IMR-90 (cell line): ENCODE data around the gene TNK2. TPM values are rescaled to one million over a fixed set of nuclear protein-coding genes. Genes with fewer than 3 reads are reported as not detected.

Experiments
- ATAC-seq: fragments of 200-7000 bp; cut with Tn5 transposase; 2 replicates; pipeline ENCODE4 v1.9.1; 2020; ENCODE audit warnings: low read depth, mild to moderate bottlenecking, moderate library complexity
- BruUV-seq: library from RNA; stranded (reverse); fragments of 400-500 nt; replicated peaks from 2 replicates; lab custom pipeline; 2021; lab: Mats Ljungman, UMichigan
- CTCF ChIA-PET: fragments of 300-600 bp; formaldehyde crosslinking; extraction: SDS; loops from one replicate; lab custom pipeline; 2021; ENCODE audit warnings: antibody characterized with exemption; lab: Yijun Ruan, JAX
- POLR2A ChIA-PET: fragments of 300-600 bp; sonication (Branson Sonifier 250); formaldehyde crosslinking; loops from one replicate; lab custom pipeline; 2022; ENCODE audit warnings: antibody characterized with exemption; ENCODE audit not compliant: unreplicated experiment; lab: Charles Lee
- DNase-seq: peaks from one replicate; pipeline ENCODE4 v3.0.0; 2013
- H2AFZ ChIP-seq: replicated peaks from 2 replicates; pipeline ENCODE3; 2013; ENCODE audit warnings: low read length, mild to moderate bottlenecking; ENCODE audit not compliant: poor library complexity
- H2AK5ac ChIP-seq: 2 replicates; pipeline ENCODE4 v1.6.1; 2013; ENCODE audit warnings: low read depth, low read length, inconsistent platforms
- H2AK9ac ChIP-seq: replicated peaks from 2 replicates; pipeline ENCODE3; 2013; ENCODE audit warnings: mild to moderate bottlenecking, low read depth, low read length, moderate library complexity; ENCODE audit not compliant: poor library complexity
- H2BK120ac ChIP-seq: 2 replicates; pipeline ENCODE4 v1.6.1; 2013; ENCODE audit warnings: low read depth, low read length, inconsistent platforms
- H2BK15ac ChIP-seq: 3 replicates; pipeline ENCODE4 v1.6.1; 2013; ENCODE audit warnings: low read depth, low read length, inconsistent platforms
- H2BK20ac ChIP-seq: 2 replicates; pipeline ENCODE4 v1.6.1; 2013; ENCODE audit warnings: low read depth, mild to moderate bottlenecking, inconsistent platforms, low read length, moderate library complexity
- H2BK5ac ChIP-seq: 2 replicates; pipeline ENCODE4 v1.6.1; 2013; ENCODE audit warnings: mild to moderate bottlenecking, low read depth, low read length, inconsistent platforms; ENCODE audit not compliant: poor library complexity, severe bottlenecking
- H3K14ac ChIP-seq: replicated peaks from 2 replicates; pipeline ENCODE4 v1.6.1; 2013; ENCODE audit warnings: low read depth, low read length, inconsistent platforms
- H3K18ac ChIP-seq: 2 replicates; pipeline ENCODE4 v1.6.1; 2013; ENCODE audit warnings: low read depth, low read length, control low read depth
- H3K23ac ChIP-seq: 2 replicates; pipeline ENCODE4 v1.6.1; 2013; ENCODE audit warnings: low read depth, low read length, inconsistent platforms
- H3K27ac ChIP-seq: 2 replicates; pipeline ENCODE4 v1.5.1; 2013; ENCODE audit warnings: mild to moderate bottlenecking, control low read depth, low read length; ENCODE audit not compliant: insufficient read depth
- H3K27me3 ChIP-seq: 2 replicates; pipeline ENCODE4 v1.6.1; 2013; ENCODE audit warnings: low read length; ENCODE audit not compliant: control insufficient read depth, insufficient read depth
- H3K36me3 ChIP-seq: 2 replicates; pipeline ENCODE4 v1.6.1; 2013; ENCODE audit warnings: low read length, mixed read lengths; ENCODE audit not compliant: control insufficient read depth, insufficient read depth
- H3K4ac ChIP-seq: 2 replicates; pipeline ENCODE4 v1.6.1; 2013; ENCODE audit warnings: low read depth, low read length, inconsistent platforms
- H3K4me1 ChIP-seq: 2 replicates; pipeline ENCODE4 v1.6.1; 2013; ENCODE audit warnings: low read length, mixed read lengths; ENCODE audit not compliant: control insufficient read depth, insufficient read depth
- H3K4me2 ChIP-seq: 2 replicates; pipeline ENCODE4 v1.6.1; 2013; ENCODE audit warnings: low read depth, mild to moderate bottlenecking, control low read depth, low read length, moderate library complexity
- H3K4me3 ChIP-seq: 2 replicates; pipeline ENCODE4 v1.5.1; 2013; ENCODE audit warnings: low read depth, mild to moderate bottlenecking, control low read depth, low read length, moderate library complexity; ENCODE audit not compliant: insufficient read depth
- H3K56ac ChIP-seq: 2 replicates; pipeline ENCODE4 v1.6.1; 2013; ENCODE audit warnings: low read length, inconsistent platforms; ENCODE audit not compliant: insufficient read depth; ENCODE audit errors: extremely low read depth
- H3K79me1 ChIP-seq, 2 experiments: 2 replicates each; pipeline ENCODE4 v1.6.1; 2013; ENCODE audit warnings: low read length in 2 of 2, inconsistent platforms in 1 of 2, low read depth in 1 of 2
- H3K9ac ChIP-seq: 2 replicates; pipeline ENCODE4 v1.6.1; 2013; ENCODE audit warnings: low read depth, low read length, control low read depth
- H3K9me1 ChIP-seq: 2 replicates; pipeline ENCODE4 v1.6.1; 2013; ENCODE audit warnings: low read length, inconsistent platforms; ENCODE audit not compliant: insufficient read depth
- H3K9me3 ChIP-seq: 2 replicates; pipeline ENCODE4 v1.6.1; 2013; ENCODE audit warnings: low read length; ENCODE audit not compliant: control insufficient read depth, insufficient read depth
- H4K20me1 ChIP-seq: 2 replicates; pipeline ENCODE4 v1.6.1; 2013; ENCODE audit warnings: low read length, inconsistent platforms; ENCODE audit not compliant: insufficient read depth
- H4K5ac ChIP-seq: 2 replicates; pipeline ENCODE4 v1.6.1; 2013; ENCODE audit warnings: mild to moderate bottlenecking, low read depth, low read length, control low read depth
- H4K8ac ChIP-seq, 2 experiments: 2 replicates each; pipeline ENCODE4 v1.6.1; 2013; ENCODE audit warnings: low read depth in 2 of 2, low read length in 2 of 2, control low read depth in 1 of 2, inconsistent platforms in 1 of 2
- H4K91ac ChIP-seq: 2 replicates; pipeline ENCODE4 v1.6.1; 2013; ENCODE audit warnings: low read depth, low read length, inconsistent platforms; ENCODE audit not compliant: insufficient read depth
- BHLHE40 ChIP-seq: fragments of 150-350 bp; IDR thresholded peaks from 2 replicates; pipeline ENCODE4 v1.6.1; 2016; ENCODE audit warnings: mild to moderate bottlenecking, low read depth, low read length
- CEBPB ChIP-seq: IDR thresholded peaks from 2 replicates; pipeline ENCODE4 v1.6.1; 2012; ENCODE audit warnings: low read depth, low read length, improper control_type of control experiment
- CHD1 ChIP-seq: IDR thresholded peaks from 2 replicates; pipeline ENCODE4 v1.6.1; 2012; ENCODE audit warnings: low read depth, low read length, improper control_type of control experiment
- FOS ChIP-seq: fragments of 150-350 bp; IDR thresholded peaks from 2 replicates; pipeline ENCODE4 v1.6.1; 2016; ENCODE audit warnings: low read depth, low read length
- MAFK ChIP-seq: IDR thresholded peaks from 2 replicates; pipeline ENCODE4 v1.6.1; 2012; ENCODE audit warnings: low read depth, low read length, improper control_type of control experiment
- MAZ ChIP-seq: IDR thresholded peaks from 2 replicates; pipeline ENCODE4 v1.6.1; 2012; ENCODE audit warnings: low read depth, mild to moderate bottlenecking, low read length, improper control_type of control experiment, moderate library complexity, borderline replicate concordance
- MXI1 ChIP-seq: IDR thresholded peaks from 2 replicates; pipeline ENCODE4 v1.6.1; 2012; ENCODE audit warnings: low read depth, mild to moderate bottlenecking, low read length, moderate library complexity, borderline replicate concordance
- NFE2L2 ChIP-seq: fragments of 150-350 bp; IDR thresholded peaks from 2 replicates; pipeline ENCODE4 v1.6.1; 2016; ENCODE audit warnings: low read depth, mild to moderate bottlenecking, low read length
- POLR2A ChIP-seq: IDR thresholded peaks from 2 replicates; pipeline ENCODE4 v1.6.1; 2012; ENCODE audit warnings: mild to moderate bottlenecking, low read depth, low read length
- RCOR1 ChIP-seq: IDR thresholded peaks from 2 replicates; pipeline ENCODE4 v1.6.1; 2012; ENCODE audit warnings: mild to moderate bottlenecking, low read length, improper control_type of control experiment; ENCODE audit not compliant: insufficient replicate concordance
- RFX5 ChIP-seq: IDR thresholded peaks from 2 replicates; pipeline ENCODE4 v1.8.0; 2012; ENCODE audit warnings: low read depth, mild to moderate bottlenecking, low read length, moderate library complexity
- SMC3 ChIP-seq: fragments of 150-350 bp; IDR thresholded peaks from 2 replicates; pipeline ENCODE4 v1.6.1; 2016; ENCODE audit warnings: low read depth, mild to moderate bottlenecking, antibody characterized with exemption, low read length, moderate library complexity
- USF2 ChIP-seq: fragments of 150-350 bp; IDR thresholded peaks from 2 replicates; pipeline ENCODE4 v1.6.1; 2017; ENCODE audit warnings: mild to moderate bottlenecking, antibody characterized with exemption, low read length, low read depth
- WGBS, 2 experiments: methylation state at CpG; one replicate each; pipeline versions ENCODE4 v1.1.5 to v1.1.7; 2013; ENCODE audit warnings: missing lambda C conversion rate in 2 of 2; ENCODE audit not compliant: insufficient read length in 1 of 2; ENCODE audit errors: extremely low coverage in 2 of 2; 5-methylcytosine and 5-hydroxymethylcytosine counted together
- dilution Hi-C: fragments of 300-500 bp; cut with HindIII; formaldehyde crosslinking; loops from one replicate; pipeline ENCODE4 v1.14.3; 2018; ENCODE audit warnings: low sequenced_read_pairs; ENCODE audit not compliant: unreplicated experiment
- in situ Hi-C: fragments of 300-500 bp; cut with MboI; formaldehyde crosslinking; loops from 3 replicates; pipeline ENCODE4 v1.14.3; 2019; ENCODE audit warnings: low sequenced_read_pairs, inconsistent platforms, mixed read lengths
- intact Hi-C: fragments of 100-400 bp; cut with micrococcal nuclease; formaldehyde crosslinking; loops from 2 replicates; pipeline ENCODE4 v1.10.0; 2022
- polyA plus RNA-seq, 3 experiments: library from polyadenylated mRNA; depleted of rRNA; stranded (reverse); fragments of >200 nt; gene quantifications; 2 replicates each; pipeline ENCODE4 v1.2.3, GENCODE V29; 2012; ENCODE audit warnings: low replicate concordance in 1 of 3
- total RNA-seq: library from RNA; depleted of rRNA; stranded (reverse); fragments of >200 nt; gene quantifications from 2 replicates; pipeline ENCODE4 v1.2.3, GENCODE V29; 2012
- TF ChIP-seq, protein P1 (sequence below): fragments of 150-350 bp; IDR thresholded peaks from 2 replicates; pipeline ENCODE4 v1.6.1; 2016; ENCODE audit warnings: low read depth, mild to moderate bottlenecking, low read length, moderate library complexity, borderline replicate concordance

TNK2 gene
- total and polyA plus RNA-seq, 2 of the 4 experiments (the other 2 are of a cell fraction), result 2.2 to 13.8 TPM

GRCh38 chr3:195914648-195915473 lies 6.5 kb upstream of the TNK2 start:
- H3K27me3 ChIP-seq, result peaks cover 10% of the 10 kb centered on the region
- no peak overlapping the region for H3K18ac ChIP-seq
- no peak overlapping the region for H2AK5ac ChIP-seq
- no peaks in the 10 kb centered on the region for H3K36me3 ChIP-seq
- H3K23ac ChIP-seq, result no peak overlapping the region
- 24% methylated on average over 4 of the region's 14 CpGs; no CpG with 5 or more reads in 1 of the 2 experiments for WGBS, 2 experiments
- ChIA-PET CTCF (interaction anchor here (0.6 to 1.7 kb wide), 7 partner anchors 14 to 56 kb away, joined by 3 to 9 read pairs (median 3); no protein-coding TSS in a partner anchor), POLR2A (no interaction called here)
- no peak overlapping the region for H2BK120ac ChIP-seq
- H2BK5ac ChIP-seq, result no peak overlapping the region
- H4K91ac ChIP-seq, result no peak overlapping the region
- intact Hi-C loops, result loop anchor here (1.0 to 2.0 kb wide), 3 partner anchors 18 to 56 kb away; no protein-coding TSS in a partner anchor
- dilution Hi-C loops, result no loop called here
- no peak overlapping the region for H3K27ac ChIP-seq
- peaks cover 4% of the 10 kb centered on the region; the same call in 1 of the 2 replicates for H3K4me1 ChIP-seq
- no peak overlapping the region for H2BK20ac ChIP-seq
- ATAC-seq (peak; percentile 98), DNase-seq (peak; percentile 97)
- no peak overlapping the region for H2BK15ac ChIP-seq
- H2AFZ ChIP-seq, result peak overlapping the region; percentile 91
- no peak overlapping the region for H3K4me2 ChIP-seq
- no peak overlapping the region for H4K8ac ChIP-seq
- no peak overlapping the region for H3K4ac ChIP-seq
- BruUV-seq, result no TSS peak
- no peak overlapping the region for H3K14ac ChIP-seq
- no peaks in the 10 kb centered on the region for H3K9me3 ChIP-seq
- no peaks in the 10 kb centered on the region for H3K9me1 ChIP-seq
- H4K20me1 ChIP-seq, result no peaks in the 10 kb centered on the region
- no peak overlapping the region for H4K5ac ChIP-seq
- H3K9ac ChIP-seq, result no peak overlapping the region
- no peak overlapping the region for H3K4me3 ChIP-seq
- no peaks in the 10 kb centered on the region for H3K79me1 ChIP-seq
- in situ Hi-C loops, result no loop called here
- no peak overlapping the region for H3K56ac ChIP-seq
- peak overlapping the region; percentile 74 for H2AK9ac ChIP-seq
- no peak for TF ChIP-seq MXI1
- no peak for TF ChIP-seq BHLHE40
- peak; percentile 84 for TF ChIP-seq RCOR1
- TF ChIP-seq, protein P1, sequence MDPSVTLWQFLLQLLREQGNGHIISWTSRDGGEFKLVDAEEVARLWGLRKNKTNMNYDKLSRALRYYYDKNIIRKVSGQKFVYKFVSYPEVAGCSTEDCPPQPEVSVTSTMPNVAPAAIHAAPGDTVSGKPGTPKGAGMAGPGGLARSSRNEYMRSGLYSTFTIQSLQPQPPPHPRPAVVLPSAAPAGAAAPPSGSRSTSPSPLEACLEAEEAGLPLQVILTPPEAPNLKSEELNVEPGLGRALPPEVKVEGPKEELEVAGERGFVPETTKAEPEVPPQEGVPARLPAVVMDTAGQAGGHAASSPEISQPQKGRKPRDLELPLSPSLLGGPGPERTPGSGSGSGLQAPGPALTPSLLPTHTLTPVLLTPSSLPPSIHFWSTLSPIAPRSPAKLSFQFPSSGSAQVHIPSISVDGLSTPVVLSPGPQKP, result no peak
- peak; percentile 89 for TF ChIP-seq SMC3
- peak; percentile 61; the same call in 1 of the 2 replicates for TF ChIP-seq NFE2L2
- peak; percentile 54; the same call in 1 of the 2 replicates for TF ChIP-seq MAZ
- 0 out of 2 replicates have a peak, but pooled peaks have one; percentile 26 for TF ChIP-seq MAFK
- TF ChIP-seq RFX5, result peak; percentile 66
- TF ChIP-seq FOS, result peak; percentile 57
- TF ChIP-seq USF2, result peak; percentile 60
- TF ChIP-seq CHD1, result no peak
- peak; percentile 40; the same call in 1 of the 2 replicates for TF ChIP-seq CEBPB
- 0 out of 2 replicates have a peak, but pooled peaks have one; percentile 37 for TF ChIP-seq POLR2A
